Measurements from ENCODE around the gene MACROH2A1. TPM values are rescaled to one million over a fixed set of nuclear protein-coding genes. Genes with fewer than 3 reads are reported as not detected.

The MACROH2A1 gene
- total RNA-seq, 4 donors from 2014 or later = 104 to 167 (median 136) TPM

DNA sequence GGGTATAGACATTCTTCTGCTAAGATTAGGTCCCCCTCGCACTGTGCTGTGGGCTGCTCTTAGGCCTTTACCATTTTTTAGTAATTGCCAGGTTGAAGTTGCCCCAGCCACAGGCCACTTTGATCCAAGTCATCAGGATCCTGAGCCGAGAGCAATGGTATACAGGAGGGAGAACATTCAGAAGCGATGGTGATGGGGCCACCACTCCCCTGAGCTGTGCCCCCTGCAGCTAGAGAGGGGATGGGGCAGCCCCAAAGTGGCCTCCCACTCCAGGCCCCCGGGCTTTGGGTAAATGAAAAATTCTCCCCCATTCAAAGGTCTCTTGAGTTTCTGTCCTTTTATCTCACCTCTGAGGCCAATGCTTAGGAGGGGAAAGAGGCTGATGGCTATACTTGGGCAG is 59.4 kb downstream of the MACROH2A1 start:
- DNase-seq (no peak), ATAC-seq (no peak)
- TF ChIP-seq POLR2A (IDR thresholded peaks at IDR 0.05) = no peak
- TF ChIP-seq, protein P1, sequence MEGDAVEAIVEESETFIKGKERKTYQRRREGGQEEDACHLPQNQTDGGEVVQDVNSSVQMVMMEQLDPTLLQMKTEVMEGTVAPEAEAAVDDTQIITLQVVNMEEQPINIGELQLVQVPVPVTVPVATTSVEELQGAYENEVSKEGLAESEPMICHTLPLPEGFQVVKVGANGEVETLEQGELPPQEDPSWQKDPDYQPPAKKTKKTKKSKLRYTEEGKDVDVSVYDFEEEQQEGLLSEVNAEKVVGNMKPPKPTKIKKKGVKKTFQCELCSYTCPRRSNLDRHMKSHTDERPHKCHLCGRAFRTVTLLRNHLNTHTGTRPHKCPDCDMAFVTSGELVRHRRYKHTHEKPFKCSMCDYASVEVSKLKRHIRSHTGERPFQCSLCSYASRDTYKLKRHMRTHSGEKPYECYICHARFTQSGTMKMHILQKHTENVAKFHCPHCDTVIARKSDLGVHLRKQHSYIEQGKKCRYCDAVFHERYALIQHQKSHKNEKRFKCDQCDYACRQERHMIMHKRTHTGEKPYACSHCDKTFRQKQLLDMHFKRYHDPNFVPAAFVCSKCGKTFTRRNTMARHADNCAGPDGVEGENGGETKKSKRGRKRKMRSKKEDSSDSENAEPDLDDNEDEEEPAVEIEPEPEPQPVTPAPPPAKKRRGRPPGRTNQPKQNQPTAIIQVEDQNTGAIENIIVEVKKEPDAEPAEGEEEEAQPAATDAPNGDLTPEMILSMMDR (IDR thresholded peaks at IDR 0.05 in 4 of 5, conservative IDR thresholded peaks at IDR 0.05 in 1 of 5) = no peak
- Histone ChIP-seq H3K27me3 (no peaks in the 10 kb centered on the region), H3K36me3 (peaks cover 0 to 79% of the 10 kb centered on the region in 2 donors), H3K4me1 (no peaks in the 10 kb centered on the region), H3K4me3 (no peak overlapping the region), H3K9me3 (no peaks in the 10 kb centered on the region), H3K27ac (no peak overlapping the region)
- intact Hi-C loops (cut with DNase I; ENCODE audit: low total_unique reads) = loop anchor here (10.0 kb wide), 1 partner anchor 305 kb away; the partner anchor contains the start of gene PITX1
- in situ Hi-C loops (cut with MboI; ENCODE audit: low sequenced_read_pairs in 4 of 4) = loop anchor here in 2 of 4 donors (10.0 kb wide), 2 partner anchors 145 to 155 kb away; no protein-coding TSS in a partner anchor

- H3K4me1 ChIP-seq = no peaks in the 10 kb centered on the region
- H3K27me3 ChIP-seq = no peaks in the 10 kb centered on the region
- in situ Hi-C loops (cut with MboI; ENCODE audit: low sequenced_read_pairs in 4 of 4) = loop anchor here in 2 of 4 donors (10.0 kb wide), 2 partner anchors 144 to 154 kb away; no protein-coding TSS in a partner anchor
- TF ChIP-seq POLR2A (IDR thresholded peaks at IDR 0.05) = no peak
- TF ChIP-seq, protein P1 (IDR thresholded peaks at IDR 0.05 in 4 of 5, conservative IDR thresholded peaks at IDR 0.05 in 1 of 5) = no peak
- DNase-seq (no peak), ATAC-seq (no peak)
- H3K4me3 ChIP-seq = no peak overlapping the region
- intact Hi-C loops (cut with DNase I; ENCODE audit: low total_unique reads) = loop anchor here (10.0 kb wide), 1 partner anchor 304 kb away; the partner anchor contains the start of gene PITX1
- H3K36me3 ChIP-seq = peaks cover 0 to 78% of the 10 kb centered on the region in 2 donors
- H3K27ac ChIP-seq = no peak overlapping the region
- no peaks in the 10 kb centered on the region for H3K9me3 ChIP-seq
Measured at GRCh38 chr5:135339189-135339588, 59.8 kb downstream of the MACROH2A1 start.

DNA sequence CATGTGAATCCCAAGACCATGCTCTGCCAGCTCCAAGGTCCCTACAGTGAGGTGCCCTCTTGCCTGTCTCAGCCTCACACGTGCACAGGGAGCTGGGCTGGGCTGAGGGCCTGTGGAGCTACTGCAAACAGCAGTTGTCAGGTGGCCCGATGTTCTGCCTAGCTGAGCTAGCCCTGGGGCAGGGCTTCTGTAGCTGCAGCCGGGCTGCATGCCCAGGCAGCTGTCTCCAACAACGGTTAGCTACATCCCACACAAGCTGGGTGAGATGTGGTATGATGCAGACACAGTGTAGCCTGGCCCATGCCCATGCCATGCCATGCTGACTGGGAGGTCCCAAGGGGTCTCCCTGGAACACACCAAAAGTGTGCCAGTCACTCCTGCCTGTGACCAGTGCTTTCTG is 62.0 kb downstream of the MACROH2A1 start:
- Histone ChIP-seq H3K4me3 (no peak overlapping the region), H3K9me3 (no peaks in the 10 kb centered on the region), H3K4me1 (no peaks in the 10 kb centered on the region), H3K27me3 (no peaks in the 10 kb centered on the region), H3K27ac (no peak overlapping the region), H3K36me3 (peaks cover 0 to 69% of the 10 kb centered on the region in 2 donors)
- DNase-seq (no peak), ATAC-seq (no peak)
- TF ChIP-seq, protein P1 (IDR thresholded peaks at IDR 0.05 in 4 of 5, conservative IDR thresholded peaks at IDR 0.05 in 1 of 5) = no peak
- no peak for TF ChIP-seq POLR2A (IDR thresholded peaks at IDR 0.05)
- in situ Hi-C loops (cut with MboI; ENCODE audit: low sequenced_read_pairs in 4 of 4) = loop anchor here in 2 of 4 donors (10.0 kb wide), 2 partner anchors 142 to 152 kb away; no protein-coding TSS in a partner anchor
- intact Hi-C loops (cut with DNase I; ENCODE audit: low total_unique reads) = loop anchor here (10.0 kb wide), 1 partner anchor 302 kb away; the partner anchor contains the start of gene PITX1

DNA sequence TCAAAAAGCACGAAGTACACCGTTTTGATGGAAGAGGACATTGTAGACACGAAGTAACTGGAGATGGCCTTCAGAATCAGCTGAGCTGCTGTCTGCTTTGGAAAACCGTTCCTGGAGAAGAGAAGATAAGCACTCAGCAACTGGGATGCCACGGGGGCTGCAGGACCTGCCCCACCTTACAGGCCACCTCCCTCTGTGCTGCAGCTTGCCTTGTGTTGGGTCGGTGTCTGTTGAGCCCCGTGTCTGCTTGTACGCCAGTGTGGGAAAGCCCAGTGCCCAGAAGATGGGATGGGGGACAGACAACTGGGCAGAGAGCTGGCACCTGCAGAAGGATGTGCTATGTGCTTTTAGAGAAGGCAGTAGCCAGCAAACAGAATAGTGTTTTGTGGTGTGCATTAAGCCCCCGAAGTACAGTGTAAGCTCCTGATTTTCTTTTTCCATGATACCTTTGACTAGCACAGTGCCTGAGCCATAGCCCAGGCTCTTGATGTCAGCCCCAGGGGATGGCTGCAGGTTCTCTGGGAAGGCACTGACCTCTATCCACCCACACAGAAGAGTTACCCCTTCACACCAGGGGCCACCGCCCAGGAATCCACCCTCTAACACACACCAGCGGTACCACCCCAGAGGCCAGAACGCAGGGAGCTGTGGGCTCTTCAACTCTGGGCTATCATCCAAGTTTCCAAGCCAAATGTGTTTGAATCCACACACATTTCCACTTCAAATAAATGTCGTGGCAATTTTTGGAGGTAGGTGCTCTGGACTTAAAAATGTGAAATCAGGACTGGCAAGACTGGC is 63.8 kb downstream of the MACROH2A1 start:
- TF ChIP-seq, protein P1 (IDR thresholded peaks at IDR 0.05 in 4 of 5, conservative IDR thresholded peaks at IDR 0.05 in 1 of 5) = no peak
- no peak for TF ChIP-seq POLR2A (IDR thresholded peaks at IDR 0.05)
- Histone ChIP-seq H3K36me3 (peaks cover 0 to 58% of the 10 kb centered on the region in 2 donors), H3K4me3 (no peak overlapping the region), H3K27me3 (no peaks in the 10 kb centered on the region), H3K4me1 (peaks cover 0 to 5% of the 10 kb centered on the region in 2 donors), H3K9me3 (no peaks in the 10 kb centered on the region), H3K27ac (no peak overlapping the region)
- DNase-seq (no peak), ATAC-seq (no peak)
- intact Hi-C loops (cut with DNase I; ENCODE audit: low total_unique reads) (loop anchor here (10.0 kb wide), 1 partner anchor 300 kb away; the partner anchor contains the start of gene PITX1), in situ Hi-C loops (cut with MboI; ENCODE audit: low sequenced_read_pairs in 4 of 4) (loop anchor here in 2 of 4 donors (10.0 kb wide), 2 partner anchors 140 to 150 kb away; no protein-coding TSS in a partner anchor)
